ENCODE data around the gene TMX2. TPM values are rescaled to one million over a fixed set of nuclear protein-coding genes. Genes with fewer than 3 reads are reported as not detected.
A peak's percentile ranks its signal among the peaks of the same experiment; 100 is the strongest.
"Not testable (repeated sequence)": the region's sequence is repeated elsewhere in the genome, so short reads cannot be mapped to it uniquely, and the experiment has no call there.

The TMX2 gene
- polyA plus RNA-seq, 3 donors = 28.9 to 71.6 (median 52.9) TPM

- peak overlapping the region in 1 of 3 experiments; percentile 96 for H3K4me3 ChIP-seq (replicated peaks in 1 of 3; ENCODE audit: low read depth in 2 of 3, low read length in 3 of 3)
- intact Hi-C loops (cut with micrococcal nuclease) = loop anchor here (2.0 to 5.0 kb wide), 3 partner anchors 45 to 83 kb away; partner anchors contain the start of gene ZDHHC5 (in 1 of the 2)
- peaks cover 17% of the 10 kb centered on the region for H4K20me1 ChIP-seq (ENCODE audit: insufficient read depth, low read length)
- no peak overlapping the region for H3K9ac ChIP-seq (ENCODE audit: insufficient read depth, low read length, poor library complexity, severe bottlenecking)
- peak overlapping the region; percentile 95 for H3K4me2 ChIP-seq (replicated peaks; ENCODE audit: extremely low read depth, low read length, poor library complexity, severe bottlenecking)
- DNase-seq = no peak
- peaks cover 0 to 2% (median 2%) of the 10 kb centered on the region in 3 donors for H3K27me3 Mint-ChIP-seq (ENCODE audit: low read depth in 3 of 3)
- H3K36me3 Mint-ChIP-seq = peaks cover 9 to 22% of the 10 kb centered on the region in 2 donors
- H3K36me3 ChIP-seq (replicated peaks in 1 of 2; ENCODE audit: control insufficient read depth in 1 of 2, insufficient read depth in 2 of 2, low read length in 2 of 2) = peaks cover 3% of the 10 kb centered on the region in 2 donors
- WGBS (ENCODE audit: insufficient coverage) = no CpG with 5 or more reads among the region's 2 CpGs
- H3K4me3 Mint-ChIP-seq = peak overlapping the region in 1 of 2 donors; percentile 98
- no peaks in the 10 kb centered on the region for H3K9me3 Mint-ChIP-seq
- no peak overlapping the region for H3K27ac ChIP-seq (ENCODE audit: low read depth in 1 of 2, low read length in 2 of 2)
- peaks cover 30% of the 10 kb centered on the region for H3K4me1 Mint-ChIP-seq
- no peak overlapping the region for H3K27ac Mint-ChIP-seq
- no peaks in the 10 kb centered on the region for H3K9me3 ChIP-seq (replicated peaks in 1 of 2; ENCODE audit: control insufficient read depth in 1 of 2, insufficient read depth in 1 of 2, low read length in 2 of 2)
- peaks cover 75% of the 10 kb centered on the region for H3K79me2 ChIP-seq (ENCODE audit: insufficient read depth, low read length)
- peaks cover 22 to 31% of the 10 kb centered on the region in 2 donors for H3K4me1 ChIP-seq (ENCODE audit: control insufficient read depth in 1 of 2, insufficient read depth in 2 of 2, low read length in 2 of 2)
- no peak overlapping the region for H2AFZ ChIP-seq (ENCODE audit: insufficient read depth, low read depth, low read length, poor library complexity, severe bottlenecking)
- TF ChIP-seq CTCF (IDR thresholded peaks at IDR 0.05) = no peak
- H3K27me3 ChIP-seq (ENCODE audit: control insufficient read depth in 2 of 2, insufficient read depth in 2 of 2, low read length in 2 of 2) = no peaks in the 10 kb centered on the region
Measured at GRCh38 chr11:57713835-57714234, 1.4 kb downstream of the TMX2 start.

DNA sequence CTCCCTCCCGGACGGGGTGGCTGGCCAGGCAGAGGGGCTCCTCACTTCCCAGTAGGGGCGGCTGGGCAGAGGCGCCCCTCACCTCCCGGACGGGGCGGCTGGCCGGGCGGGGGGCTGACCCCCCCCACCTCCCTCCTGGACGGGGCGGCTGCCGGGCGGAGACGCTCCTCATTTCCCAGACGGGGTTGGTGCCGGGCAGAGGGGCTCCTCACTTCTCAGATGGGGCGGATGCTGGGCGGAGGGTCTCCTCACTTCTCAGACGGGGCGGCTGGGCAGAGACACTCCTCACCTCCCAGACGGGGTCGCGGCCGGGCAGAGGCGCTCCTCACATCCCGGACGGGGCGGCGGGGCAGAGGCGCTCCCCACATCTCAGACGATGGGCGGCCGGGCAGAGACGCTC is 4.3 kb downstream of the TMX2 start:
- peaks cover 15 to 36% of the 10 kb centered on the region in 2 donors for H3K36me3 Mint-ChIP-seq
- H3K4me3 Mint-ChIP-seq; H3K4me3 ChIP-seq (replicated peaks in 1 of 3; ENCODE audit: low read depth in 2 of 3, low read length in 3 of 3); H3K27me3 ChIP-seq (ENCODE audit: control insufficient read depth in 2 of 2, insufficient read depth in 2 of 2, low read length in 2 of 2); H3K9me3 ChIP-seq (replicated peaks in 1 of 2; ENCODE audit: control insufficient read depth in 1 of 2, insufficient read depth in 1 of 2, low read length in 2 of 2); H3K27ac Mint-ChIP-seq; intact Hi-C loops (cut with micrococcal nuclease); DNase-seq; H3K27me3 Mint-ChIP-seq (ENCODE audit: low read depth in 3 of 3); H3K9me3 Mint-ChIP-seq; H3K9ac ChIP-seq (ENCODE audit: insufficient read depth, low read length, poor library complexity, severe bottlenecking); H2AFZ ChIP-seq (ENCODE audit: insufficient read depth, low read depth, low read length, poor library complexity, severe bottlenecking); H3K4me2 ChIP-seq (replicated peaks; ENCODE audit: extremely low read depth, low read length, poor library complexity, severe bottlenecking); H3K27ac ChIP-seq (ENCODE audit: low read depth in 1 of 2, low read length in 2 of 2): not testable (repeated sequence)
- peaks cover 15% of the 10 kb centered on the region for H3K4me1 Mint-ChIP-seq
- Histone ChIP-seq H3K79me2 (ENCODE audit: insufficient read depth, low read length) (peaks cover 74% of the 10 kb centered on the region), H3K36me3 (replicated peaks in 1 of 2; ENCODE audit: control insufficient read depth in 1 of 2, insufficient read depth in 2 of 2, low read length in 2 of 2) (peaks cover 8 to 21% of the 10 kb centered on the region in 2 donors), H4K20me1 (ENCODE audit: insufficient read depth, low read length) (peaks cover 32% of the 10 kb centered on the region), H3K4me1 (ENCODE audit: control insufficient read depth in 1 of 2, insufficient read depth in 2 of 2, low read length in 2 of 2) (peaks cover 14 to 21% of the 10 kb centered on the region in 2 donors)
- no CpG with 5 or more reads among the region's 34 CpGs for WGBS (ENCODE audit: insufficient coverage)
